ENCODE data around the gene DNAJB2.

Gene DNAJB2
- long read RNA-seq, result 0 reads

GRCh38 chr2:219279151-219279915, at the start of gene DNAJB2:
TSS of gene DNAJB2 (plus strand) at chr2:219279366. CDS start at chr2:219279834, 468 bp downstream.
- peak within 1 kb of the TSS; percentile 47 for H3K4me3 ChIP-seq (replicated peaks; ENCODE audit: insufficient read depth, low read length)
- TF ChIP-seq GABPA (IDR thresholded peaks at IDR 0.05; ENCODE audit: low read depth) (no peak), POLR2AphosphoS5 (IDR thresholded peaks at IDR 0.05; ENCODE audit: low read depth) (peak; percentile 54; the same call in 1 of the 2 replicates), SPI1 (IDR thresholded peaks at IDR 0.05; ENCODE audit: borderline replicate concordance, low read depth) (peak; percentile 27; the same call in 1 of the 2 replicates)
- DNase-seq (ENCODE audit: low read depth in 1 of 2, low spot score in 1 of 2), result peak; percentile 95 to 98
- H3K27me3 ChIP-seq (ENCODE audit: insufficient read depth, poor library complexity, severe bottlenecking), result no peaks in the 10 kb centered on the region
- peak within 1 kb of the TSS; percentile 64 for H3K27ac ChIP-seq (replicated peaks)

- H3K27ac ChIP-seq (replicated peaks), result peak overlapping the region; percentile 70
These were observed 49.1 kb upstream of the DNAJB2 start for GRCh38 chr2:219230059-219230540.

GRCh38 chr2:219234331-219234730, 44.8 kb upstream of the DNAJB2 start:
- TF ChIP-seq REST (IDR thresholded peaks at IDR 0.05; ENCODE audit: insufficient replicate concordance, low read depth), result no peak
- no peak for TF ChIP-seq CTCF (IDR thresholded peaks at IDR 0.05; ENCODE audit: insufficient read depth, low read length)
- no peaks in the 10 kb centered on the region for H3K27me3 ChIP-seq (ENCODE audit: insufficient read depth, poor library complexity, severe bottlenecking)
- H3K4me3 ChIP-seq (replicated peaks; ENCODE audit: insufficient read depth, low read length), result no peak overlapping the region

More at GRCh38 chr2:219230059-219230540, 49.1 kb upstream of the DNAJB2 start:
- peak in 1 of 2 experiments; percentile 64 for DNase-seq (ENCODE audit: low read depth in 1 of 2, low spot score in 1 of 2)
- Histone ChIP-seq H3K27me3 (ENCODE audit: insufficient read depth, poor library complexity, severe bottlenecking) (no peaks in the 10 kb centered on the region), H3K4me3 (replicated peaks; ENCODE audit: insufficient read depth, low read length) (peak overlapping the region; percentile 75)
- TF ChIP-seq REST (IDR thresholded peaks at IDR 0.05; ENCODE audit: insufficient replicate concordance, low read depth), result no peak

GRCh38 chr2:219243291-219243761, 35.8 kb upstream of the DNAJB2 start:
- no peaks in the 10 kb centered on the region for H3K27me3 ChIP-seq (ENCODE audit: insufficient read depth, poor library complexity, severe bottlenecking)
- no peak overlapping the region for H3K4me3 ChIP-seq (replicated peaks; ENCODE audit: insufficient read depth, low read length)
- no peak overlapping the region for H3K27ac ChIP-seq (replicated peaks)
- DNase-seq (ENCODE audit: low read depth in 1 of 2, low spot score in 1 of 2), result peak in 1 of 2 experiments; percentile 25
- no peak for TF ChIP-seq GABPA (IDR thresholded peaks at IDR 0.05; ENCODE audit: low read depth)
- no peak for TF ChIP-seq CTCF (IDR thresholded peaks at IDR 0.05; ENCODE audit: insufficient read depth, low read length)
- no peak for TF ChIP-seq POLR2AphosphoS5 (IDR thresholded peaks at IDR 0.05; ENCODE audit: low read depth)
- no peak for TF ChIP-seq REST (IDR thresholded peaks at IDR 0.05; ENCODE audit: insufficient replicate concordance, low read depth)
- TF ChIP-seq SPI1 (IDR thresholded peaks at IDR 0.05; ENCODE audit: borderline replicate concordance, low read depth), result no peak

More at GRCh38 chr2:219234331-219234730, 44.8 kb upstream of the DNAJB2 start:
- no peak for DNase-seq (ENCODE audit: low read depth in 1 of 2, low spot score in 1 of 2)
- H3K27ac ChIP-seq (replicated peaks), result no peak overlapping the region
